ENCODE results near the gene FARS2. TPM values are rescaled to one million over a fixed set of nuclear protein-coding genes. Genes with fewer than 3 reads are reported as not detected.

The FARS2 gene
- total and polyA plus RNA-seq, 9 of the 15 experiments (the other 6 are each of a cell fraction or from before 2014, with no cell fraction given), result 16.5 to 62.2 (median 27.0) TPM

DNA sequence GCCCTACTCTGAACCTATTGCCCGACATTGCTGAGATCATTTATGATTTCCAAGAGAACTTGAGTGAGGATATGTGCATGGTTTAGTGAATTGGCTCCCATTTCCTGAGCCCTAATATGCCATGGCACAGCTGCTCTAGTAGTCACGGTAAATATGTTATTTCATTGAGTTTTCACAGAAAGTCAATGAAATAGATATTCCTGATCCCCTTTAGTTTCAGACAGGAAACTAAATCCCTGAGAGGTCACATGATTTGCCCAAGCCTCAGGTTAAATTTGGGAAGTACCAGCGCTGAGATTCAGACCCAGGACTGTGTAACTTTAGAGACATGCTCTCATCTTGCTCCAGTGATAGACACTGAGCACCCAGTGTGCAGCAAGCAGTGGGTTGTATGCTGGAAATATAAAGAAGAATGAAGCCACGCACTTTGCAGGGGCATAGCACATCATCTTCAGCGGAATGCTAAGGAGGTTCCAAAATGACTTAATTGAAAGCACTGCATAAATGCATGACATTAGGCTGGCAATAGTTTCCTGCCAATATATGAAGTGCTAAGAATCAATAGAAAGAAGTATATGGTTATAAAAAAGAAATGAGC lies 70.6 kb downstream of the FARS2 start:
- POLR2A ChIA-PET, result interaction anchor here (0.7 kb wide), 1 partner anchor 332 kb away, joined by 3 read pairs; no protein-coding TSS in a partner anchor
- Histone ChIP-seq H3K9ac (ENCODE audit: insufficient read depth in 1 of 2, low read depth in 2 of 2, low read length in 2 of 2) (no peak overlapping the region), H3K4me3 (no peak overlapping the region), H3K27ac (ENCODE audit: extremely low read depth, low read depth, low read length) (no peak overlapping the region), H3K9me3 (replicated peaks; ENCODE audit: control insufficient read depth, insufficient read depth, low read depth, low read length) (no peaks in the 10 kb centered on the region), H3K4me2 (ENCODE audit: insufficient read depth, low read length) (no peak overlapping the region), H3K27me3 (ENCODE audit: control insufficient read depth in 2 of 2, insufficient read depth in 2 of 2, low read length in 2 of 2) (no peaks in the 10 kb centered on the region), H4K20me1 (replicated peaks; ENCODE audit: control insufficient read depth, insufficient read depth, low read length) (no peaks in the 10 kb centered on the region), H3K9me1 (ENCODE audit: control insufficient read depth, insufficient read depth, low read length) (no peaks in the 10 kb centered on the region), H3K79me2 (ENCODE audit: control insufficient read depth, insufficient read depth, low read length) (0 out of 3 replicates have a peak, but pooled peaks cover 4% of the 10 kb centered on the region), H3K4me1 (replicated peaks in 1 of 2; ENCODE audit: control insufficient read depth in 2 of 2, insufficient read depth in 2 of 2, low read length in 2 of 2) (no peaks in the 10 kb centered on the region), H3K36me3 (ENCODE audit: control insufficient read depth, insufficient read depth, low read length) (no peaks in the 10 kb centered on the region), H2AFZ (ENCODE audit: low read depth, low read length) (no peak overlapping the region)
- intact Hi-C loops (cut with micrococcal nuclease), result no loop called here
- CTCF ChIA-PET (ENCODE audit: low intra/inter-chr PET ratio), result no interaction called here
- no peak for FAIRE-seq
- no peak for ATAC-seq
- BruUV-seq (replicated peaks), result no TSS peak
- 74% methylated on average over 5 of the region's 5 CpGs for WGBS (ENCODE audit: insufficient coverage, low coverage, missing lambda C conversion rate)
- in situ Hi-C loops (cut with MboI), result no loop called here
- DNase-seq (ENCODE audit: extremely low read depth in 1 of 4, low spot score in 3 of 4), result no peak
- TF ChIP-seq, protein P1, sequence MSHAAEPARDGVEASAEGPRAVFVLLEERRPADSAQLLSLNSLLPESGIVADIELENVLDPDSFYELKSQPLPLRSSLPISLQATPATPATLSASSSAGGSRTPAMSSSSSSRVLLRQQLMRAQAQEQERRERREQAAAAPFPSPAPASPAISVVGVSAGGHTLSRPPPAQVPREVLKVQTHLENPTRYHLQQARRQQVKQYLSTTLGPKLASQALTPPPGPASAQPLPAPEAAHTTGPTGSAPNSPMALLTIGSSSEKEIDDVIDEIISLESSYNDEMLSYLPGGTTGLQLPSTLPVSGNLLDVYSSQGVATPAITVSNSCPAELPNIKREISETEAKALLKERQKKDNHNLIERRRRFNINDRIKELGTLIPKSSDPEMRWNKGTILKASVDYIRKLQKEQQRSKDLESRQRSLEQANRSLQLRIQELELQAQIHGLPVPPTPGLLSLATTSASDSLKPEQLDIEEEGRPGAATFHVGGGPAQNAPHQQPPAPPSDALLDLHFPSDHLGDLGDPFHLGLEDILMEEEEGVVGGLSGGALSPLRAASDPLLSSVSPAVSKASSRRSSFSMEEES (CRISPR knock-in tag; IDR thresholded peaks at IDR 0.05), result peak; percentile 54; the same call in 1 of the 2 replicates
- no peak for TF ChIP-seq RFX7 (CRISPR knock-in tag; IDR thresholded peaks at IDR 0.05)

DNA sequence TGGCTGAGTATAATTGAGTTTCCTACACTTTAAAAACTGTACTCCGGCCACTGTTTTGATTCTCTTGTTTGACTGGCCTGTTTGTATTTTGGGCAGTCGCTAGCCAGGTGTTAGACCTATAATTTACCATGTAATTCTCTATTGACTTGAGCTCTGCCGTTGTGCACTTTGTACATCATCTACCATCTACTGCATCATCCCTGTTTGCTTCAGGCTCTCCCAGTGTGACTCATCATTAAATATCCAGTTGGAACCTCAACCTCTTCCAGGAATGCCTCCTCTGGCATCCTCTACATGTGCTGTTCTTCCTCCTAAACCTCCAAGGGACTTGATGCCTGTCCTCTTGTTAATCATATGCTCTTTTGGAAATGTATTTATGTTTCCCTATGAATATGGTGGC lies 72.3 kb downstream of the FARS2 start:
- Histone ChIP-seq H3K27me3 (ENCODE audit: control insufficient read depth in 2 of 2, insufficient read depth in 2 of 2, low read length in 2 of 2) (no peaks in the 10 kb centered on the region), H3K9me3 (replicated peaks; ENCODE audit: control insufficient read depth, insufficient read depth, low read depth, low read length) (no peaks in the 10 kb centered on the region), H3K4me2 (ENCODE audit: insufficient read depth, low read length) (no peak overlapping the region), H2AFZ (ENCODE audit: low read depth, low read length) (no peak overlapping the region), H3K27ac (ENCODE audit: extremely low read depth, low read depth, low read length) (no peak overlapping the region), H3K9me1 (ENCODE audit: control insufficient read depth, insufficient read depth, low read length) (no peaks in the 10 kb centered on the region), H3K9ac (ENCODE audit: insufficient read depth in 1 of 2, low read depth in 2 of 2, low read length in 2 of 2) (no peak overlapping the region), H3K4me3 (no peak overlapping the region), H4K20me1 (replicated peaks; ENCODE audit: control insufficient read depth, insufficient read depth, low read length) (no peaks in the 10 kb centered on the region), H3K79me2 (ENCODE audit: control insufficient read depth, insufficient read depth, low read length) (0 out of 3 replicates have a peak, but pooled peaks cover 4% of the 10 kb centered on the region), H3K4me1 (replicated peaks in 1 of 2; ENCODE audit: control insufficient read depth in 2 of 2, insufficient read depth in 2 of 2, low read length in 2 of 2) (no peaks in the 10 kb centered on the region), H3K36me3 (ENCODE audit: control insufficient read depth, insufficient read depth, low read length) (no peaks in the 10 kb centered on the region)
- intact Hi-C loops (cut with micrococcal nuclease), result no loop called here
- in situ Hi-C loops (cut with MboI), result no loop called here
- no peak for ATAC-seq
- FAIRE-seq, result no peak
- DNase-seq (ENCODE audit: extremely low read depth in 1 of 4, low spot score in 3 of 4), result no peak
- ChIA-PET POLR2A (no interaction called here), CTCF (ENCODE audit: low intra/inter-chr PET ratio) (no interaction called here)
- BruUV-seq (replicated peaks), result no TSS peak
- 56% methylated on average over 3 of the region's 3 CpGs for WGBS (ENCODE audit: insufficient coverage, low coverage, missing lambda C conversion rate)
- TF ChIP-seq MTA2 (IDR thresholded peaks at IDR 0.05; ENCODE audit: low read depth), result no peak
- TF ChIP-seq, protein P2, sequence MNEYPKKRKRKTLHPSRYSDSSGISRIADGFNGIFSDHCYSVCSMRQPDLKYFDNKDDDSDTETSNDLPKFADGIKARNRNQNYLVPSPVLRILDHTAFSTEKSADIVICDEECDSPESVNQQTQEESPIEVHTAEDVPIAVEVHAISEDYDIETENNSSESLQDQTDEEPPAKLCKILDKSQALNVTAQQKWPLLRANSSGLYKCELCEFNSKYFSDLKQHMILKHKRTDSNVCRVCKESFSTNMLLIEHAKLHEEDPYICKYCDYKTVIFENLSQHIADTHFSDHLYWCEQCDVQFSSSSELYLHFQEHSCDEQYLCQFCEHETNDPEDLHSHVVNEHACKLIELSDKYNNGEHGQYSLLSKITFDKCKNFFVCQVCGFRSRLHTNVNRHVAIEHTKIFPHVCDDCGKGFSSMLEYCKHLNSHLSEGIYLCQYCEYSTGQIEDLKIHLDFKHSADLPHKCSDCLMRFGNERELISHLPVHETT (CRISPR knock-in tag; conservative IDR thresholded peaks at IDR 0.05 in 1 of 2, IDR thresholded peaks at IDR 0.05 in 1 of 2), result no peak
- no peak for TF ChIP-seq SIN3B (IDR thresholded peaks at IDR 0.05; ENCODE audit: low read depth)
- TF ChIP-seq TEAD2 (tag; IDR thresholded peaks at IDR 0.05), result no peak
- TF ChIP-seq, protein P3, sequence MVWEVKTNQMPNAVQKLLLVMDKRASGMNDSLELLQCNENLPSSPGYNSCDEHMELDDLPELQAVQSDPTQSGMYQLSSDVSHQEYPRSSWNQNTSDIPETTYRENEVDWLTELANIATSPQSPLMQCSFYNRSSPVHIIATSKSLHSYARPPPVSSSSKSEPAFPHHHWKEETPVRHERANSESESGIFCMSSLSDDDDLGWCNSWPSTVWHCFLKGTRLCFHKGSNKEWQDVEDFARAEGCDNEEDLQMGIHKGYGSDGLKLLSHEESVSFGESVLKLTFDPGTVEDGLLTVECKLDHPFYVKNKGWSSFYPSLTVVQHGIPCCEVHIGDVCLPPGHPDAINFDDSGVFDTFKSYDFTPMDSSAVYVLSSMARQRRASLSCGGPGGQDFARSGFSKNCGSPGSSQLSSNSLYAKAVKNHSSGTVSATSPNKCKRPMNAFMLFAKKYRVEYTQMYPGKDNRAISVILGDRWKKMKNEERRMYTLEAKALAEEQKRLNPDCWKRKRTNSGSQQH (CRISPR knock-in tag; IDR thresholded peaks at IDR 0.05), result no peak
- TF ChIP-seq, protein P4, sequence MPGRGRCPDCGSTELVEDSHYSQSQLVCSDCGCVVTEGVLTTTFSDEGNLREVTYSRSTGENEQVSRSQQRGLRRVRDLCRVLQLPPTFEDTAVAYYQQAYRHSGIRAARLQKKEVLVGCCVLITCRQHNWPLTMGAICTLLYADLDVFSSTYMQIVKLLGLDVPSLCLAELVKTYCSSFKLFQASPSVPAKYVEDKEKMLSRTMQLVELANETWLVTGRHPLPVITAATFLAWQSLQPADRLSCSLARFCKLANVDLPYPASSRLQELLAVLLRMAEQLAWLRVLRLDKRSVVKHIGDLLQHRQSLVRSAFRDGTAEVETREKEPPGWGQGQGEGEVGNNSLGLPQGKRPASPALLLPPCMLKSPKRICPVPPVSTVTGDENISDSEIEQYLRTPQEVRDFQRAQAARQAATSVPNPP (IDR thresholded peaks at IDR 0.05; ENCODE audit: borderline replicate concordance, insufficient read depth, insufficient read length), result no peak
- no peak for TF ChIP-seq SIRT6 (IDR thresholded peaks at IDR 0.05; ENCODE audit: low read depth, low read length)
